Prostate gland (tissue), 2 donors: ENCODE data around the gene DHRS1.

ENCODE experiments used
- CTCF ChIP-seq, 4 experiments: fragments of 200-600 bp in 2 of 4; fragments of 450-650 bp in 2 of 4; sonication (generic) in 2 of 4; IDR thresholded peaks; 1 replicate in 3 of 4; 2 replicates in 1 of 4; pipeline ENCODE4 v1.5.1; 2016 to 2019; ENCODE audit warnings: antibody characterized with exemption in 4 of 4, mild to moderate bottlenecking in 2 of 4, moderate library complexity in 2 of 4
- POLR2A ChIP-seq: fragments of 450-650 bp; IDR thresholded peaks from one replicate; pipeline ENCODE4 v1.6.1; 2016; ENCODE audit warnings: antibody characterized with exemption, mild to moderate bottlenecking

- TF ChIP-seq CTCF (IDR thresholded peaks at IDR 0.05) (no peak), POLR2A (no peak)
Measured at GRCh38 chr14:24283796-24284460, 15.7 kb downstream of the DHRS1 start.
